ENCODE measurements around the gene SIGLEC15. TPM values are rescaled to one million over a fixed set of nuclear protein-coding genes. Genes with fewer than 3 reads are reported as not detected.

Gene SIGLEC15
- total and polyA plus RNA-seq, 2 donors (not counting 1 experiment from before 2014, with no cell fraction given), result not detected

DNA sequence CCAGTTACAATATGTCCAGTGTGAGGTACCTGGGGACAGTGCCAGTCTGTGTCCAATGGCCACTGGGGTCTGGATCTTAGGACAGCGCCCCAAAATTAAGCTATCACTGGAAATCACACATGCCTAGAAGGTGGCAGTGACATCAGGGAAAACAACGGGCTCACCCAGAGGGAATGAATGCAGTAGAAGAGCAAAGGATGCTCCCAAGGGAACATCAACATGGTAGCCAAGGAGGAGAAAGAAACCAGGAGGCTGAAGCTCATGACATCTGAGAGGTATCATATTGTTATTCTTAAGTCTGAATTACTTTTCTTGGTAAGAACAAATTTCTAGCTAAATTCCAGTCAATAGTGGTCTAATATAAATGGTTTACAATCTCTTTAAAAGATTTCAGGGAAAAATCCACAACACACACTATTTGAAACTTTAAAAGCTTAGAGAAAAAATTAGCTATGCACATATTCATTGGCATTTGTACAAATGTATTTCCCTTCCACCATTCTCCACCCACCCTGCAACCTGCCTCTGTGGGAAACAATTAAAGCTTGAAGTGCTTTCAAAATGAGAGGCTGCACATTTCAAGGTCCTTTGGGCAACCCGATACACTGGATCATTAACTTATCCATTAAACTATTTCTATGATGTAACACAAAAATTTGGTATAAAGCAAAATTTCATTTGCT, 55.5 kb downstream of the SIGLEC15 start:
- H4K20me1 ChIP-seq (ENCODE audit: control insufficient read depth, insufficient read depth, low read length, poor library complexity, severe bottlenecking), result no peaks in the 10 kb centered on the region
- H3K27me3 Mint-ChIP-seq, result no peaks in the 10 kb centered on the region

DNA sequence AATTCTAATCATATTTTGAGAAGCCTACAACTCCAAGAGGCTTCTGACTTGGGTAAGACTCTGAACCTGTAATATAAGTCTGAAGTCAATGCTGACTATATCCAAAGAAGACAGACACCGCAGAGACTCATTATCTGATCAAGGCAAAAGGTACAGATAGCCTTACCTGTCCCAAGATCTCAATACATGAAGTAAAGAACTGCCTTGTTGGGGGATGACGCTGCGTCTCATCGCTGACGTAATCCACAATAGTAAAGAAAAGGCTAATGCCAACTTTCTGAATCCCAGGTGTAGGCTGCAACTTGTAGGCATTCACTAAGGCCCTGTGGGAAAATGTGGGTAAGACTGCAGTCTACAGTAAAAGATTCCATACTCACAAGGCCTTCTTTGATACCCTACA, 62.1 kb downstream of the SIGLEC15 start:
- Histone ChIP-seq H4K20me1 (ENCODE audit: control insufficient read depth, insufficient read depth, low read length, poor library complexity, severe bottlenecking) (no peaks in the 10 kb centered on the region), H3K79me2 (ENCODE audit: control insufficient read depth, insufficient read depth, low read length) (no peaks in the 10 kb centered on the region), H3K4me3 (ENCODE audit: control extremely low read depth in 1 of 5, extremely low read depth in 1 of 5, insufficient read depth in 1 of 5, low read depth in 2 of 5, low read length in 4 of 5) (no peak overlapping the region), H3K9ac (ENCODE audit: low read length) (no peak overlapping the region), H3K4me1 (ENCODE audit: control insufficient read depth in 2 of 2, insufficient read depth in 2 of 2, low read length in 2 of 2) (no peaks in the 10 kb centered on the region), H3K27ac (ENCODE audit: low read length in 2 of 2) (no peak overlapping the region), H2AFZ (ENCODE audit: insufficient read depth, low read depth, low read length, poor library complexity, severe bottlenecking) (no peak overlapping the region), H3K36me3 (replicated peaks in 1 of 2; ENCODE audit: control extremely low read depth in 1 of 2, control insufficient read depth in 1 of 2, extremely low read depth in 1 of 2, insufficient read depth in 2 of 2, low read length in 1 of 2) (peaks cover 14 to 48% of the 10 kb centered on the region in 2 experiments), H3K27me3 (replicated peaks in 1 of 4; ENCODE audit: control extremely low read depth in 1 of 4, control insufficient read depth in 3 of 4, insufficient read depth in 4 of 4, low read length in 3 of 4) (no peaks in the 10 kb centered on the region), H3K9me3 (ENCODE audit: control extremely low read depth in 1 of 3, control insufficient read depth in 2 of 3, insufficient read depth in 1 of 3, low read length in 2 of 3) (no peaks in the 10 kb centered on the region), H3K4me2 (replicated peaks; ENCODE audit: low read depth, low read length, poor library complexity, severe bottlenecking) (no peak overlapping the region)
- 100% methylated on average over 4 of the region's 5 CpGs for WGBS (ENCODE audit: insufficient coverage)
- ATAC-seq (ENCODE audit: low read depth) (no peak), DNase-seq (no peak)
- no peaks in the 10 kb centered on the region for H3K4me1 Mint-ChIP-seq
- ChIA-PET CTCF (no interaction called here), POLR2A (no interaction called here)
- TF ChIP-seq EZH2 (IDR thresholded peaks at IDR 0.05; ENCODE audit: borderline replicate concordance, insufficient read depth, low read depth, low read length, poor library complexity, severe bottlenecking), result no peak
- TF ChIP-seq, protein P1, sequence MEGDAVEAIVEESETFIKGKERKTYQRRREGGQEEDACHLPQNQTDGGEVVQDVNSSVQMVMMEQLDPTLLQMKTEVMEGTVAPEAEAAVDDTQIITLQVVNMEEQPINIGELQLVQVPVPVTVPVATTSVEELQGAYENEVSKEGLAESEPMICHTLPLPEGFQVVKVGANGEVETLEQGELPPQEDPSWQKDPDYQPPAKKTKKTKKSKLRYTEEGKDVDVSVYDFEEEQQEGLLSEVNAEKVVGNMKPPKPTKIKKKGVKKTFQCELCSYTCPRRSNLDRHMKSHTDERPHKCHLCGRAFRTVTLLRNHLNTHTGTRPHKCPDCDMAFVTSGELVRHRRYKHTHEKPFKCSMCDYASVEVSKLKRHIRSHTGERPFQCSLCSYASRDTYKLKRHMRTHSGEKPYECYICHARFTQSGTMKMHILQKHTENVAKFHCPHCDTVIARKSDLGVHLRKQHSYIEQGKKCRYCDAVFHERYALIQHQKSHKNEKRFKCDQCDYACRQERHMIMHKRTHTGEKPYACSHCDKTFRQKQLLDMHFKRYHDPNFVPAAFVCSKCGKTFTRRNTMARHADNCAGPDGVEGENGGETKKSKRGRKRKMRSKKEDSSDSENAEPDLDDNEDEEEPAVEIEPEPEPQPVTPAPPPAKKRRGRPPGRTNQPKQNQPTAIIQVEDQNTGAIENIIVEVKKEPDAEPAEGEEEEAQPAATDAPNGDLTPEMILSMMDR (IDR thresholded peaks at IDR 0.05), result no peak
- H3K27me3 Mint-ChIP-seq, result no peaks in the 10 kb centered on the region
- no peaks in the 10 kb centered on the region for H3K9me3 Mint-ChIP-seq (ENCODE audit: insufficient read depth)
- H3K4me3 Mint-ChIP-seq, result no peak overlapping the region
- no peak overlapping the region for H3K27ac Mint-ChIP-seq
- intact Hi-C loops (cut with micrococcal nuclease), result no loop called here

More for the DNA sequence above, 55.5 kb downstream of the SIGLEC15 start:
- H3K9me3 ChIP-seq (ENCODE audit: control extremely low read depth in 1 of 3, control insufficient read depth in 2 of 3, insufficient read depth in 1 of 3, low read length in 2 of 3), result no peaks in the 10 kb centered on the region
- H3K27me3 ChIP-seq (replicated peaks in 1 of 4; ENCODE audit: control extremely low read depth in 1 of 4, control insufficient read depth in 3 of 4, insufficient read depth in 4 of 4, low read length in 3 of 4), result no peaks in the 10 kb centered on the region
- DNase-seq (no peak), ATAC-seq (ENCODE audit: low read depth) (no peak)
- no peak overlapping the region for H3K4me3 ChIP-seq (ENCODE audit: control extremely low read depth in 1 of 5, extremely low read depth in 1 of 5, insufficient read depth in 1 of 5, low read depth in 2 of 5, low read length in 4 of 5)
- WGBS (ENCODE audit: insufficient coverage), result 90% methylated on average over 2 of the region's 3 CpGs
- intact Hi-C loops (cut with micrococcal nuclease), result loop anchor here (1.0 kb wide), 3 partner anchors 190 to 260 kb away; no protein-coding TSS in a partner anchor
- H3K4me2 ChIP-seq (replicated peaks; ENCODE audit: low read depth, low read length, poor library complexity, severe bottlenecking), result no peak overlapping the region
- H2AFZ ChIP-seq (ENCODE audit: insufficient read depth, low read depth, low read length, poor library complexity, severe bottlenecking), result no peak overlapping the region
- H3K4me1 Mint-ChIP-seq, result peaks cover 5% of the 10 kb centered on the region
- H3K9ac ChIP-seq (ENCODE audit: low read length), result no peak overlapping the region
- no peaks in the 10 kb centered on the region for H3K9me3 Mint-ChIP-seq (ENCODE audit: insufficient read depth)
- CTCF ChIA-PET, result interaction anchor here (0.6 to 12.0 kb wide), 18 partner anchors 9 to 922 kb away, joined by 3 to 291 read pairs (median 9); partner anchors contain the start of gene SLC14A1
- no peaks in the 10 kb centered on the region for H3K79me2 ChIP-seq (ENCODE audit: control insufficient read depth, insufficient read depth, low read length)
- POLR2A ChIA-PET, result no interaction called here
- TF ChIP-seq, protein P1 (IDR thresholded peaks at IDR 0.05), result no peak
- no peak for TF ChIP-seq EZH2 (IDR thresholded peaks at IDR 0.05; ENCODE audit: borderline replicate concordance, insufficient read depth, low read depth, low read length, poor library complexity, severe bottlenecking)
- no peak overlapping the region for H3K27ac ChIP-seq (ENCODE audit: low read length in 2 of 2)
- H3K36me3 ChIP-seq (replicated peaks in 1 of 2; ENCODE audit: control extremely low read depth in 1 of 2, control insufficient read depth in 1 of 2, extremely low read depth in 1 of 2, insufficient read depth in 2 of 2, low read length in 1 of 2), result peaks cover 16 to 48% of the 10 kb centered on the region in 2 experiments
- no peak overlapping the region for H3K4me3 Mint-ChIP-seq
- H3K4me1 ChIP-seq (ENCODE audit: control insufficient read depth in 2 of 2, insufficient read depth in 2 of 2, low read length in 2 of 2), result no peaks in the 10 kb centered on the region
- H3K27ac Mint-ChIP-seq, result no peak overlapping the region
